ENCODE results near the gene RGP1.

RGP1 gene

DNA sequence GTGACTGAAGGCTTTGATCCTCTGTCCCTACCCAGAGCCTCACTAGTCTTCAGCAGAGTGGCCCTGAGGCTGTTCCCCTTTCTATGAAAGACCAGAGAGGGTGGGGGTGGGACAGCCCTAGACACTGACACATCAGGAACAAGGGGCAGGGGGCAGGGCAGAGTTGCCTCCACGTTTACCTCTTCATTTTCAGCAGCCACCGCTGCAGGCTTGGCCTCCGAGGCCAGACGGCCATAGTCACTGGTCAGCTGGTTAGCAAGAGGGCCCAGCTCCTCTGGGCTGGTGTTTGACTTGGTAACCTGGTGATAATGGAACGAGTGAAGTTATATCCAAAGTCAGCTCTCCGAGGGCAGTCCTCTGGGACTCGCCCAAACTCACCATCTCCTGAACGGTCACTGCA, 43.7 kb upstream of the RGP1 start:
- DNase-seq (ENCODE audit: extremely low read depth, insufficient read length) = no peak
- H3K27me3 ChIP-seq (replicated peaks; ENCODE audit: control insufficient read depth, insufficient read depth, low read length) = no peaks in the 10 kb centered on the region
- peaks cover 59% of the 10 kb centered on the region for H3K36me3 ChIP-seq (ENCODE audit: control insufficient read depth, insufficient read depth, low read length)
- TF ChIP-seq, protein P1, sequence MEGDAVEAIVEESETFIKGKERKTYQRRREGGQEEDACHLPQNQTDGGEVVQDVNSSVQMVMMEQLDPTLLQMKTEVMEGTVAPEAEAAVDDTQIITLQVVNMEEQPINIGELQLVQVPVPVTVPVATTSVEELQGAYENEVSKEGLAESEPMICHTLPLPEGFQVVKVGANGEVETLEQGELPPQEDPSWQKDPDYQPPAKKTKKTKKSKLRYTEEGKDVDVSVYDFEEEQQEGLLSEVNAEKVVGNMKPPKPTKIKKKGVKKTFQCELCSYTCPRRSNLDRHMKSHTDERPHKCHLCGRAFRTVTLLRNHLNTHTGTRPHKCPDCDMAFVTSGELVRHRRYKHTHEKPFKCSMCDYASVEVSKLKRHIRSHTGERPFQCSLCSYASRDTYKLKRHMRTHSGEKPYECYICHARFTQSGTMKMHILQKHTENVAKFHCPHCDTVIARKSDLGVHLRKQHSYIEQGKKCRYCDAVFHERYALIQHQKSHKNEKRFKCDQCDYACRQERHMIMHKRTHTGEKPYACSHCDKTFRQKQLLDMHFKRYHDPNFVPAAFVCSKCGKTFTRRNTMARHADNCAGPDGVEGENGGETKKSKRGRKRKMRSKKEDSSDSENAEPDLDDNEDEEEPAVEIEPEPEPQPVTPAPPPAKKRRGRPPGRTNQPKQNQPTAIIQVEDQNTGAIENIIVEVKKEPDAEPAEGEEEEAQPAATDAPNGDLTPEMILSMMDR (IDR thresholded peaks at IDR 0.05; ENCODE audit: insufficient read depth, low read length, poor library complexity, severe bottlenecking) = no peak
- H3K4me3 ChIP-seq (replicated peaks; ENCODE audit: low read depth, low read length) = no peak overlapping the region

DNA sequence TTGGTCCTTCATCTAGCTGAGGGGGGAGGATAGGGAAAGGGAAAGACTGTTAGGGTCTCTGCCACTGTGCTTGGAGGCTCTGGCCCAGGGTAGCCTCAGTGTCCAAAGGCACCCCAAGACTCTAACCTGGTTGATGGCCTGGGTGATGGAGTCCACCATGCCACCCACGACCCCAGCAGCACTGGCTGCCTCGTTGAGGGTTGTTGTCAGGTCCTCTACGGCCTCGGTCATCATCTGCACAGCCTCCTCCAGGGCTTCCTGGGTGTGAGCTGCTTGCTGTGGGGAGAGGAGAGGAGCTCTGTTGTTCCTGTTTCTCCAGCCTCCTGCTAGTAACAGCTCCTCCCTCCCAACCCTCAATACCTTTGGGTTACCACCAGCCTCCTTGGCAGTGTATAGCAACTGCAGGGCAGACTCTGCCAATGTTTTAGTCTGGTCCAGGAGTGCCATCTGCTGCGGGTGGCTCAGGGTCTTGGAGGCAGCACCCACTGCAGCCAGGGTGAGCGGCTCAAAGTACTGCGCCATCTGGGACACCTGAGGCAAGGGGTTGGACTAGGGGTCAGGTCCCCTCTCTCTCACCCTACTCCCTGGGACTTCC, 43.2 kb upstream of the RGP1 start:
- TF ChIP-seq, protein P1 (IDR thresholded peaks at IDR 0.05; ENCODE audit: insufficient read depth, low read length, poor library complexity, severe bottlenecking) = no peak
- H3K4me3 ChIP-seq (replicated peaks; ENCODE audit: low read depth, low read length) = no peak overlapping the region
- H3K27me3 ChIP-seq (replicated peaks; ENCODE audit: control insufficient read depth, insufficient read depth, low read length) = no peaks in the 10 kb centered on the region
- H3K36me3 ChIP-seq (ENCODE audit: control insufficient read depth, insufficient read depth, low read length) = peaks cover 64% of the 10 kb centered on the region
- no peak for DNase-seq (ENCODE audit: extremely low read depth, insufficient read length)

DNA sequence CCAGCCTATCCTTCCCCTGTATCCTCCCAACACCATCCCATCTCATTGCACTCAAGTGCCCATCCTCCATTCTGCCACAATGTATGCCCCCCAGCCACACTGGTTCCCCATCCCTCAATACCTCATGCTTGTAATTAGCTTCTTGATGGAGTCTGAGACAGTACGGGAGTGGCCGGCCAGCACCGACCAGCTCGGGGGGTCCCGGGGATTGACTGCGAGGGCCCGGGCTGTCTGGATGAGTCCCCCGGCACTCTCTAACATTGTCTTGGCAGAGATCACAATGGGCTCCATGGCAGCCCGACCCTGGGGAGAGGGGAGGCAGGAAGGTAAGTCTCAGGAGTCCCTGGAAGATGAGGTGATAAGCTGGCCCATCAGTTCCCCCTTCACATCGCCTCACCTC, 42.1 kb upstream of the RGP1 start:
- no peaks in the 10 kb centered on the region for H3K27me3 ChIP-seq (replicated peaks; ENCODE audit: control insufficient read depth, insufficient read depth, low read length)
- no peak for DNase-seq (ENCODE audit: extremely low read depth, insufficient read length)
- peaks cover 68% of the 10 kb centered on the region for H3K36me3 ChIP-seq (ENCODE audit: control insufficient read depth, insufficient read depth, low read length)
- no peak overlapping the region for H3K4me3 ChIP-seq (replicated peaks; ENCODE audit: low read depth, low read length)
- TF ChIP-seq, protein P1 (IDR thresholded peaks at IDR 0.05; ENCODE audit: insufficient read depth, low read length, poor library complexity, severe bottlenecking) = no peak

DNA sequence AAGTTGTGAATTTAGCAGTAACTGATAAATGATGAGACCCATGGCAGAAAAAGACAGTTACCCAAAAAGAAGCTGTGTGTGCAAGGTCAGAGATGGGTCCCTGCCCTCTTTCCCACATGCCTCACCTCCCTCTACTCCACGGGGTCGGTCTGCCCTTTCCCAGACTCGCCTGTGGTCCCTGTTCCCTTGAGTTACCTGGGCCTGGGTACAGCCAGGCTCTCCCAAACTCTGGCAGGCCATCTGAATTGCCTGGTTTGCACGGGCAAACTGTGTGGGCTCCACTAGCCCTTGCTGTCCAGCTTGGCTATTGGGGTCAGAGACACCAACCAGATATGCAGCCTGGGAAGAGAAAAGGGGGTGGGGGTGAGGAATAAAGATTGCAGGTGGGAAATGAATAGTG, 40.9 kb upstream of the RGP1 start:
- Histone ChIP-seq H3K4me3 (replicated peaks; ENCODE audit: low read depth, low read length) (no peak overlapping the region), H3K27me3 (replicated peaks; ENCODE audit: control insufficient read depth, insufficient read depth, low read length) (no peaks in the 10 kb centered on the region), H3K36me3 (ENCODE audit: control insufficient read depth, insufficient read depth, low read length) (peaks cover 70% of the 10 kb centered on the region)
- TF ChIP-seq, protein P1 (IDR thresholded peaks at IDR 0.05; ENCODE audit: insufficient read depth, low read length, poor library complexity, severe bottlenecking) = no peak
- DNase-seq (ENCODE audit: extremely low read depth, insufficient read length) = no peak

DNA sequence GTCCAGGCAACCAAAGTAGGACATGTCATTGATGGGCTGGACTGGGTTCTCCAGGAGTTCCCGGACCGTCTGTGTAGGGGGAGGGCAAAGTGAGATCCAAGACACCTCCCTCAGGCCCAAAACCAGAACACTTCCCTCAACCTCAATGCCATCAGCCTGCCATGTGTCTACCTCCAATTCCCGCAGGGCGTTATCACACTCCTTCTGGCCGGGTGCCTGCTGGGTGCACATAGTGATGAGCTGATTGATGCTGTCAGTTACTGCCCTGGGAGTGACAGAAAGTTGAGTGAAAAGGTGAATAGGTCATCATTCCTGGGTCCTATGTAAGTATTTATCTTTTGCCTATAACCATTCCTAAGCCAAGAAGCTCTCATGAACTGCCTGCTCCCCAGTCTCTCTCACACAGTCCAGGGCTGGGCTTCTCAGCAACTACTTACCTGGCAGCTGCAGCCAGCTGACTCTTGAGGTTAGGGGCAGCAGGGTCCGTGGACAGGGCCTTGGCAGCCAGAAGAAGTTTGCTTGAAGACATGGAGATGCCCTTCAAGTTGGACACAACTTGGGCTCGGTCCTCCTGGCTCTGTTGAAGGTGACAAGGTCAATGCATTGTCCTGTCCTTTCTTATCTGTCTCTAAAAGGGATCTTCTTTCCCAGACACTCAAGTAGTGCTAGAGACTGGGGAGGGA, 38.1 kb upstream of the RGP1 start:
- H3K27me3 ChIP-seq (replicated peaks; ENCODE audit: control insufficient read depth, insufficient read depth, low read length) = no peaks in the 10 kb centered on the region
- TF ChIP-seq, protein P1 (IDR thresholded peaks at IDR 0.05; ENCODE audit: insufficient read depth, low read length, poor library complexity, severe bottlenecking) = no peak
- peaks cover 64% of the 10 kb centered on the region for H3K36me3 ChIP-seq (ENCODE audit: control insufficient read depth, insufficient read depth, low read length)
- DNase-seq (ENCODE audit: extremely low read depth, insufficient read length) = no peak
- no peak overlapping the region for H3K4me3 ChIP-seq (replicated peaks; ENCODE audit: low read depth, low read length)
